CD8-positive, alpha-beta memory T cell (primary cell): ENCODE results near the gene RBMS2. TPM values are rescaled to one million over a fixed set of nuclear protein-coding genes. Genes with fewer than 3 reads are reported as not detected.
"Not testable (repeated sequence)": the region's sequence is repeated elsewhere in the genome, so short reads cannot be mapped to it uniquely, and the experiment has no call there.

ENCODE experiments used
- CTCF ChIA-PET: fragments of 350-600 bp; sonication (Branson Sonifier 250); formaldehyde crosslinking; loops from one replicate; lab custom pipeline; 2021; ENCODE audit warnings: antibody characterized with exemption; lab: Charles Lee
- POLR2A ChIA-PET: fragments of 350-600 bp; sonication (Branson Sonifier 250); formaldehyde crosslinking; loops from one replicate; lab custom pipeline; 2021; ENCODE audit warnings: antibody characterized with exemption; lab: Charles Lee
- DNase-seq, 5 donors: peaks; one replicate each; pipeline versions ENCODE4 v3.0.0 to v3.0.0-alpha.2; 2020 to 2022; ENCODE audit warnings: mixed read lengths in 1 of 5
- H3K27ac ChIP-seq: one replicate; pipeline ENCODE4 v1.7.0; 2013; ENCODE audit warnings: low read depth, mild to moderate bottlenecking, low read length, moderate library complexity
- H3K27me3 ChIP-seq: 2 replicates; pipeline ENCODE4 v1.7.0; 2013; ENCODE audit warnings: low read length, mild to moderate bottlenecking; ENCODE audit not compliant: insufficient read depth, poor library complexity, severe bottlenecking
- H3K36me3 ChIP-seq: 2 replicates; pipeline ENCODE4 v1.7.0; 2013; ENCODE audit warnings: mild to moderate bottlenecking, low read length, moderate library complexity; ENCODE audit not compliant: insufficient read depth
- H3K4me1 ChIP-seq: 2 replicates; pipeline ENCODE4 v1.7.0; 2013; ENCODE audit warnings: mild to moderate bottlenecking, low read length, moderate library complexity; ENCODE audit not compliant: insufficient read depth
- H3K4me3 ChIP-seq: 2 replicates; pipeline ENCODE4 v1.7.0; 2013; ENCODE audit warnings: mild to moderate bottlenecking, low read length
- H3K9me3 ChIP-seq: 2 replicates; pipeline ENCODE4 v1.7.0; 2013; ENCODE audit warnings: mild to moderate bottlenecking, low read length
- H3K27ac Mint-ChIP-seq, 8 donors: one replicate each; pipeline ENCODE4 v1.8.0; 2020 to 2021; ENCODE audit warnings: mixed read lengths in 8 of 8, mild to moderate bottlenecking in 6 of 8, inconsistent platforms in 3 of 8, moderate library complexity in 3 of 8
- H3K27me3 Mint-ChIP-seq, 2 donors: one replicate each; pipeline ENCODE4 v1.8.0; 2020 to 2021; ENCODE audit warnings: mixed read lengths in 2 of 2, mild to moderate bottlenecking in 1 of 2, moderate library complexity in 1 of 2
- H3K36me3 Mint-ChIP-seq, 3 donors: one replicate each; pipeline ENCODE4 v1.8.0; 2020 to 2021; ENCODE audit warnings: mixed read lengths in 3 of 3, inconsistent platforms in 1 of 3, mild to moderate bottlenecking in 1 of 3
- H3K4me1 Mint-ChIP-seq, 3 donors: one replicate each; pipeline ENCODE4 v1.8.0; 2020 to 2021; ENCODE audit warnings: mixed read lengths in 3 of 3, inconsistent platforms in 1 of 3, mild to moderate bottlenecking in 1 of 3
- H3K4me3 Mint-ChIP-seq, 7 donors: one replicate each; pipeline ENCODE4 v1.8.0; 2020 to 2021; ENCODE audit warnings: mixed read lengths in 7 of 7, mild to moderate bottlenecking in 6 of 7, moderate library complexity in 4 of 7, inconsistent platforms in 2 of 7
- H3K9me3 Mint-ChIP-seq, 5 donors: one replicate each; pipeline ENCODE4 v1.8.0; 2020 to 2022; ENCODE audit warnings: mixed read lengths in 5 of 5, mild to moderate bottlenecking in 3 of 5, moderate library complexity in 2 of 5, inconsistent platforms in 1 of 5
- polyA plus RNA-seq: library from polyadenylated mRNA; unstranded; fragments of 300-500 nt; fragmentation: Illumina TruSeq; gene quantifications from one replicate; pipeline ENCODE4 v1.2.3, GENCODE V29; 2021
- total RNA-seq, 2 experiments: library from RNA; stranded (reverse); gene quantifications; one replicate each; pipeline ENCODE4 v1.2.3, GENCODE V29; 2021

The RBMS2 gene
- total and polyA plus RNA-seq, 3 experiments from 2014 or later = 1.4 to 4.7 (median 3.5) TPM

GRCh38 chr12:56496704-56497103 is 24.9 kb upstream of the RBMS2 start:
- H3K27ac ChIP-seq, H3K36me3 Mint-ChIP-seq, POLR2A ChIA-PET, H3K4me1 Mint-ChIP-seq, H3K27me3 ChIP-seq, H3K4me1 ChIP-seq, H3K27me3 Mint-ChIP-seq, H3K9me3 ChIP-seq, H3K4me3 ChIP-seq, H3K36me3 ChIP-seq, H3K9me3 Mint-ChIP-seq: not testable (repeated sequence)
- H3K27ac Mint-ChIP-seq = peak overlapping the region in 2 of 8 donors; percentile 22 to 47
- CTCF ChIA-PET = interaction anchor here (1.3 to 1.7 kb wide), 2 partner anchors 8 to 26 kb away, joined by 5 read pairs; partner anchors contain the start of gene GLS2
- peak overlapping the region in 4 of 7 donors; percentile 11 to 65 (median 60) for H3K4me3 Mint-ChIP-seq
- DNase-seq = peak in 4 of 5 donors; percentile 15 to 55 (median 47)

GRCh38 chr12:56498126-56498902 is 23.3 kb upstream of the RBMS2 start:
- H3K27ac ChIP-seq, H3K9me3 Mint-ChIP-seq, DNase-seq, H3K9me3 ChIP-seq, H3K27ac Mint-ChIP-seq, H3K36me3 ChIP-seq, H3K27me3 Mint-ChIP-seq, H3K36me3 Mint-ChIP-seq, H3K27me3 ChIP-seq, POLR2A ChIA-PET, H3K4me1 Mint-ChIP-seq, H3K4me3 Mint-ChIP-seq, CTCF ChIA-PET, H3K4me3 ChIP-seq, H3K4me1 ChIP-seq: not testable (repeated sequence)

- peak overlapping the region in 1 of 7 donors; percentile 36 for H3K4me3 Mint-ChIP-seq
- H3K27me3 Mint-ChIP-seq, H3K4me1 Mint-ChIP-seq, H3K4me3 ChIP-seq, H3K27ac ChIP-seq, H3K4me1 ChIP-seq, POLR2A ChIA-PET, H3K9me3 ChIP-seq, H3K27me3 ChIP-seq, H3K9me3 Mint-ChIP-seq, H3K36me3 Mint-ChIP-seq, DNase-seq, H3K27ac Mint-ChIP-seq, CTCF ChIA-PET, H3K36me3 ChIP-seq: not testable (repeated sequence)
Measured at GRCh38 chr12:56499452-56499851, 22.2 kb upstream of the RBMS2 start.

- H3K27ac ChIP-seq, H3K27me3 ChIP-seq, H3K36me3 Mint-ChIP-seq, H3K27me3 Mint-ChIP-seq, H3K36me3 ChIP-seq, POLR2A ChIA-PET, CTCF ChIA-PET, H3K9me3 Mint-ChIP-seq, H3K9me3 ChIP-seq, H3K4me3 ChIP-seq, H3K4me3 Mint-ChIP-seq, H3K27ac Mint-ChIP-seq, DNase-seq, H3K4me1 ChIP-seq, H3K4me1 Mint-ChIP-seq: not testable (repeated sequence)
Measured at GRCh38 chr12:56499879-56500278, 21.7 kb upstream of the RBMS2 start.

- no peak for DNase-seq
- Mint-ChIP-seq H3K36me3 (peaks cover 0 to 2% (median 0%) of the 10 kb centered on the region in 3 donors), H3K4me3 (no peak overlapping the region), H3K4me1 (peaks cover 0 to 3% (median 0%) of the 10 kb centered on the region in 3 donors), H3K27ac (no peak overlapping the region), H3K9me3 (no peaks in the 10 kb centered on the region), H3K27me3 (peaks cover 0 to 13% of the 10 kb centered on the region in 2 donors)
- Histone ChIP-seq H3K27ac (no peak overlapping the region), H3K4me3 (no peak overlapping the region), H3K4me1 (no peaks in the 10 kb centered on the region), H3K27me3 (no peaks in the 10 kb centered on the region), H3K36me3 (no peaks in the 10 kb centered on the region), H3K9me3 (no peaks in the 10 kb centered on the region)
- POLR2A ChIA-PET = interaction anchor here (0.5 kb wide), 1 partner anchor 115 kb away, joined by 3 read pairs; no protein-coding TSS in a partner anchor
- CTCF ChIA-PET = no interaction called here
Measured at GRCh38 chr12:56510786-56511185, 10.8 kb upstream of the RBMS2 start.

- POLR2A ChIA-PET, H3K4me1 ChIP-seq, H3K4me1 Mint-ChIP-seq, H3K36me3 ChIP-seq, H3K27ac ChIP-seq, H3K4me3 Mint-ChIP-seq, DNase-seq, H3K9me3 ChIP-seq, H3K27me3 ChIP-seq, H3K36me3 Mint-ChIP-seq, H3K4me3 ChIP-seq, H3K9me3 Mint-ChIP-seq, H3K27ac Mint-ChIP-seq: not testable (repeated sequence)
- CTCF ChIA-PET = interaction anchor here (0.8 to 3.3 kb wide), 24 partner anchors 9 to 487 kb away, joined by 3 to 18 read pairs (median 4); partner anchors contain the start of gene NACA
- peaks cover 3 to 13% of the 10 kb centered on the region in 2 donors for H3K27me3 Mint-ChIP-seq
Measured at GRCh38 chr12:56514014-56514318, 7.7 kb upstream of the RBMS2 start.

GRCh38 chr12:56517854-56518253 is 3.8 kb upstream of the RBMS2 start:
- Mint-ChIP-seq H3K4me3 (no peak overlapping the region), H3K4me1 (peaks cover 16 to 32% (median 22%) of the 10 kb centered on the region in 3 donors), H3K27ac (no peak overlapping the region), H3K9me3 (no peaks in the 10 kb centered on the region), H3K36me3 (no peaks in the 10 kb centered on the region), H3K27me3 (peaks cover 0 to 3% of the 10 kb centered on the region in 2 donors)
- DNase-seq = no peak
- Histone ChIP-seq H3K4me1 (peaks cover 27% of the 10 kb centered on the region), H3K4me3 (no peak overlapping the region), H3K9me3 (no peaks in the 10 kb centered on the region), H3K36me3 (no peaks in the 10 kb centered on the region), H3K27ac (no peak overlapping the region), H3K27me3 (no peaks in the 10 kb centered on the region)
- POLR2A ChIA-PET = no interaction called here
- CTCF ChIA-PET = interaction anchor here (1.6 kb wide), 1 partner anchor 57 kb away, joined by 3 read pairs; no protein-coding TSS in a partner anchor

- Histone ChIP-seq H3K9me3 (no peaks in the 10 kb centered on the region), H3K4me1 (peaks cover 29% of the 10 kb centered on the region), H3K27ac (no peak overlapping the region), H3K4me3 (no peak overlapping the region), H3K36me3 (no peaks in the 10 kb centered on the region), H3K27me3 (no peaks in the 10 kb centered on the region)
- ChIA-PET POLR2A (no interaction called here), CTCF (no interaction called here)
- Mint-ChIP-seq H3K4me3 (peak overlapping the region in 1 of 7 donors; percentile 54), H3K36me3 (no peaks in the 10 kb centered on the region), H3K9me3 (no peaks in the 10 kb centered on the region), H3K4me1 (peaks cover 19 to 36% (median 23%) of the 10 kb centered on the region in 3 donors), H3K27me3 (peaks cover 0 to 3% of the 10 kb centered on the region in 2 donors), H3K27ac (no peak overlapping the region)
- no peak for DNase-seq
Measured at GRCh38 chr12:56518570-56518969, 3.0 kb upstream of the RBMS2 start.
